T-helper 2 cell (primary cell): ENCODE measurements around the gene ACVR1C.
"Not testable (repeated sequence)": the region's sequence is repeated elsewhere in the genome, so short reads cannot be mapped to it uniquely, and the experiment has no call there.

Experiments used
- DNase-seq, 5 experiments: peaks; one replicate each; pipeline versions ENCODE4 v3.0.0 to v3.0.0-alpha.2; 2012 to 2022

Gene ACVR1C

GRCh38 chr2:157572725-157573124, 55.9 kb downstream of the ACVR1C start:
- DNase-seq = peak in 1 of 5 experiments; percentile 29

GRCh38 chr2:157566623-157567022, 62.0 kb downstream of the ACVR1C start:
- not testable (repeated sequence) for DNase-seq

- DNase-seq = not testable (repeated sequence)
Observed at GRCh38 chr2:157566113-157566512, 62.6 kb downstream of the ACVR1C start.

- DNase-seq = no peak
Observed at GRCh38 chr2:157565550-157565949, 63.1 kb downstream of the ACVR1C start.

- DNase-seq = no peak
Observed at GRCh38 chr2:157559890-157560289, 68.8 kb downstream of the ACVR1C start.

- no peak for DNase-seq
Observed at GRCh38 chr2:157559461-157559860, 69.2 kb downstream of the ACVR1C start.

- DNase-seq = no peak
Observed at GRCh38 chr2:157559061-157559460, 69.6 kb downstream of the ACVR1C start.

GRCh38 chr2:157557770-157558169, 70.9 kb downstream of the ACVR1C start:
- DNase-seq = no peak

GRCh38 chr2:157540102-157540501, 88.6 kb downstream of the ACVR1C start:
- DNase-seq = no peak

GRCh38 chr2:157538064-157538463, 90.6 kb downstream of the ACVR1C start:
- no peak for DNase-seq

GRCh38 chr2:157536815-157537214, 91.8 kb downstream of the ACVR1C start:
- DNase-seq = no peak

GRCh38 chr2:157528963-157529751, 99.5 kb downstream of the ACVR1C start:
- no peak for DNase-seq

GRCh38 chr2:157526070-157526469, 102.6 kb downstream of the ACVR1C start:
- DNase-seq = no peak

- DNase-seq = no peak
Observed at GRCh38 chr2:157523270-157524247, 105.1 kb downstream of the ACVR1C start.

- not testable (repeated sequence) for DNase-seq
Observed at GRCh38 chr2:157514966-157515365, 113.7 kb downstream of the ACVR1C start.

GRCh38 chr2:157509744-157510143, 118.9 kb downstream of the ACVR1C start:
- no peak for DNase-seq

- DNase-seq = no peak
Observed at GRCh38 chr2:157508676-157509075, 120.0 kb downstream of the ACVR1C start.

GRCh38 chr2:157506586-157506985, 122.1 kb downstream of the ACVR1C start:
- DNase-seq = no peak

GRCh38 chr2:157504623-157505022, 124.0 kb downstream of the ACVR1C start:
- no peak for DNase-seq

GRCh38 chr2:157501026-157501425, 127.6 kb downstream of the ACVR1C start:
- DNase-seq = no peak

GRCh38 chr2:157500334-157500733, 128.3 kb downstream of the ACVR1C start:
- no peak for DNase-seq

GRCh38 chr2:157498483-157498882, 130.2 kb downstream of the ACVR1C start:
- no peak for DNase-seq

- peak in 2 of 5 experiments; percentile 12 to 72 for DNase-seq
Observed at GRCh38 chr2:157497638-157498314, 130.9 kb downstream of the ACVR1C start.
